OCI-M2 (cell line): Measurements from ENCODE around the gene RBCK1.
"Not testable (repeated sequence)": the region's sequence is repeated elsewhere in the genome, so short reads cannot be mapped to it uniquely, and the experiment has no call there.

ENCODE experiments used
- DNase-seq: peaks from one replicate; lab custom pipeline; 2025; ENCODE audit not compliant: unreplicated experiment; lab: John Stamatoyannopoulos, UW

Gene RBCK1

GRCh38 chr20:407953-408842 lies at the start of gene RBCK1:
Gene RBCK1, plus strand, starts transcription at chr20:408299. Its CDS starts 459 bp downstream, at chr20:408758.
- no peak for DNase-seq

GRCh38 chr20:358891-359555 lies 49.1 kb upstream of the RBCK1 start:
- DNase-seq, result no peak

GRCh38 chr20:361561-361960 lies 46.5 kb upstream of the RBCK1 start:
- DNase-seq, result no peak

- DNase-seq, result no peak
These were observed 45.5 kb upstream of the RBCK1 start for GRCh38 chr20:362271-363254.

- no peak for DNase-seq
These were observed 44.6 kb upstream of the RBCK1 start for GRCh38 chr20:363319-364078.

GRCh38 chr20:364905-365794 lies 42.9 kb upstream of the RBCK1 start:
- DNase-seq, result no peak

GRCh38 chr20:366041-366718 lies 41.9 kb upstream of the RBCK1 start:
- no peak for DNase-seq

- no peak for DNase-seq
These were observed 41.2 kb upstream of the RBCK1 start for GRCh38 chr20:366719-367485.

- DNase-seq, result no peak
These were observed 40.6 kb upstream of the RBCK1 start for GRCh38 chr20:367486-367887.

GRCh38 chr20:368915-369314 lies 39.2 kb upstream of the RBCK1 start:
- no peak for DNase-seq

- DNase-seq, result no peak
These were observed 37.9 kb upstream of the RBCK1 start for GRCh38 chr20:370151-370600.

- no peak for DNase-seq
These were observed 36.9 kb upstream of the RBCK1 start for GRCh38 chr20:370977-371754.

- DNase-seq, result no peak
These were observed 36.1 kb upstream of the RBCK1 start for GRCh38 chr20:371755-372542.

GRCh38 chr20:372543-373082 lies 35.5 kb upstream of the RBCK1 start:
- DNase-seq, result not testable (repeated sequence)

GRCh38 chr20:373171-373890 lies 34.8 kb upstream of the RBCK1 start:
- DNase-seq, result no peak
